Endodermal cell (in vitro differentiated cells): ENCODE data around the gene DYRK1B. TPM values are rescaled to one million over a fixed set of nuclear protein-coding genes. Genes with fewer than 3 reads are reported as not detected.
A peak's percentile ranks its signal among the peaks of the same experiment; 100 is the strongest.

Source experiments
- DNase-seq: peaks from one replicate; pipeline ENCODE4 v3.0.0-alpha.2; 2017
- H3K27ac ChIP-seq: 2 replicates; pipeline ENCODE4 v1.5.1; 2013; ENCODE audit warnings: mild to moderate bottlenecking, low read depth, low read length, moderate library complexity
- H3K27me3 ChIP-seq: 2 replicates; pipeline ENCODE4 v1.6.1; 2013; ENCODE audit warnings: mild to moderate bottlenecking, low read length, moderate library complexity; ENCODE audit not compliant: insufficient read depth, control insufficient read depth, poor library complexity, severe bottlenecking
- H3K36me3 ChIP-seq: 2 replicates; pipeline ENCODE4 v1.7.0; 2013; ENCODE audit warnings: mild to moderate bottlenecking, low read length, moderate library complexity; ENCODE audit not compliant: control insufficient read depth, insufficient read depth
- H3K4me1 ChIP-seq: one replicate; pipeline ENCODE4 v1.7.0; 2013; ENCODE audit warnings: low read length; ENCODE audit not compliant: control insufficient read depth, insufficient read depth
- H3K4me3 ChIP-seq: 2 replicates; pipeline ENCODE4 v1.5.1; 2013; ENCODE audit warnings: mild to moderate bottlenecking, low read length, moderate library complexity
- H3K9ac ChIP-seq: 2 replicates; pipeline ENCODE4 v1.6.1; 2013; ENCODE audit warnings: mild to moderate bottlenecking, low read length, moderate library complexity; ENCODE audit not compliant: poor library complexity, severe bottlenecking; ENCODE audit errors: extremely low read depth
- H3K9me3 ChIP-seq: 2 replicates; pipeline ENCODE4 v1.6.1; 2013; ENCODE audit warnings: mild to moderate bottlenecking, low read length, moderate library complexity; ENCODE audit not compliant: control insufficient read depth
- H3K27ac Mint-ChIP-seq: 2 replicates; pipeline ENCODE4 v1.8.0; 2020; ENCODE audit warnings: mixed read lengths
- H3K27me3 Mint-ChIP-seq: 2 replicates; pipeline ENCODE4 v1.8.0; 2021; ENCODE audit warnings: mild to moderate bottlenecking, mixed read lengths; ENCODE audit not compliant: insufficient read depth
- H3K36me3 Mint-ChIP-seq: 2 replicates; pipeline ENCODE4 v1.8.0; 2020; ENCODE audit warnings: low read depth, mixed read lengths
- H3K4me1 Mint-ChIP-seq: 2 replicates; pipeline ENCODE4 v1.8.0; 2020; ENCODE audit warnings: mixed read lengths
- H3K4me3 Mint-ChIP-seq: 2 replicates; pipeline ENCODE4 v1.8.0; 2020; ENCODE audit warnings: mild to moderate bottlenecking, moderate library complexity, mixed read lengths
- H3K9me3 Mint-ChIP-seq: 2 replicates; pipeline ENCODE4 v1.8.0; 2020; ENCODE audit warnings: mild to moderate bottlenecking, mixed read lengths
- WGBS, 2 experiments: methylation state at CpG; one replicate each; pipeline versions ENCODE4 v1.1.5 to v1.1.7; 2013; ENCODE audit warnings: missing lambda C conversion rate in 2 of 2, mixed read lengths in 1 of 2; ENCODE audit not compliant: insufficient coverage in 1 of 2, insufficient read length in 1 of 2; 5-methylcytosine and 5-hydroxymethylcytosine counted together
- total RNA-seq, 2 donors: library from RNA; stranded (reverse); fragmentation: NEBNext Ultra II Directional in 1 of 2; extraction: Animal tissue kit (Norgen Biotek cat#: 25700) in 1 of 2; gene quantifications; 2 replicates in 1 of 2; 3 replicates in 1 of 2; pipeline ENCODE4 v1.2.1, GENCODE V29; 2021
- TF ChIP-seq, protein P1 (sequence below): fragments of 200-600 bp; sonication (generic); conservative IDR thresholded peaks from 2 replicates; pipeline ENCODE4 v1.5.0; 2021; ENCODE audit warnings: antibody characterized with exemption, mild to moderate bottlenecking

Gene DYRK1B
- total RNA-seq, 2 donors from 2014 or later, result 21.8 to 37.7 TPM

DNA sequence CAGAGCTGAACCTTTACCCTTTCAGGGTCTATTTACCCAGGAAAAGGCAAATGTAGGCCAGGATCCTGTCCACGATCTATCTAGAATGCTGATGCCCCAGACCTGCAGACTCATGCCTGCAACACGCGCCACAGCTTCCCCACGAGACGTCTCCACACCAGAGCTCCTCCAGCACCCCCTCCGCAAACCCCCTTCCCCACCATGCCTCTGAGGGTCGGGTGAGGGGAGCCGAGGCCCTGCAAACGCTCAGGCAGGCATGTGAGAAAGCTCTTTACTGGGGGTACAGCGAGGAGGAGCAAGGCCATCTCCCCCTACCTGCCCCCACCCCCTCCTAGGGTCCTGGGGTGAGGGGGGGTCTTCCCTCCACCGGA, 8.9 kb downstream of the DYRK1B start:
- no peak for DNase-seq
- H3K9ac ChIP-seq, result no peak overlapping the region
- H3K27ac Mint-ChIP-seq, result peak overlapping the region; percentile 85

DNA sequence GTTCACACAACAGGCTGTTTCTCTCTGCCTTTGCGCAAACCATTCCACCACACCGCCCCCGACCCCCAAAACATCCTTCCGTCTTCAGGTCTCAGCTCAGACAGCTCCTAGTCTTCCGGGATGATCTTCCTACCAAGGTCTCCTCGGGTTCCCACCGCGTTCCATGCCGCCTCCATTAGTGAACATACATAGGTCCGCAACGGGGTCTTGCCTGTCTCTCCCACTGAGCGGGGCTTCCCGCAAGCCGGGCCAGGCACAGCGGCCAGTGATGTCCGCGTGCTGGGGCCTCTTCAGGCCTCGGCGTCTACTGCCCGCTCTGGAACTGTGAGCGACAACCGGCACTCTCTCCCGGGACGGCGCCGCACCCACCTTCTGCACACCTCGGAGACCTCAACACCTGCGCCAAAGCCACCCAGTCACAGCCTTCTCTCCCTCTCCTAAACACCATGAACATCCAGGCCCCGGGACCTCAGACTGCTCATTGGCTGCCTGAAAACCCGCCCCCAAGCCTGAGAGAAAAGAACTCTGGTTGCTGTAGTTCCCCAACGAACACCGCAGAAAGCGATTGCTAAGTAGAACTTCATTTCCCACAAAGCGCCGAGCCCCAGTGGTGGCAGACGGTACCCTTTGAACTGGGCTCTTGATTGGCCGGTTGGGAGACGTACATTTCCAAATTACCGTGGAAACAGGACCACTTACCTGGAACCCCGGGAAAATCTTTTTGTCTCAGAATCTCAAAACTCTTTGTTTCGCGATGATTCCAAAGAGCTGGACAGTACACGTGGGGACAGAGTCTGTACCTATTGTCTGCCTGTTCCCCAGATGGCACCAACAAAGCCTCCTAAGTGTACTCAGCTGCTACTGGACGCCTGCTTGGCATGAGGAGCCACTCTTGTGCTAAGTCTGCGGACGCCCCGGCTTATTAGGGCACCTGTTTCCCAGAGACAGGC, 9.5 kb downstream of the DYRK1B start:
- WGBS, 2 experiments, result 45 to 51% methylated on average over 29 to 47 of the region's 47 CpGs
- no peak overlapping the region for H3K9ac ChIP-seq
- Mint-ChIP-seq H3K9me3 (no peaks in the 10 kb centered on the region), H3K4me3 (no peak overlapping the region), H3K27me3 (no peaks in the 10 kb centered on the region), H3K4me1 (no peaks in the 10 kb centered on the region), H3K27ac (peak overlapping the region; percentile 85), H3K36me3 (peaks cover 25% of the 10 kb centered on the region)
- peak overlapping the region; percentile 82 for H3K4me3 ChIP-seq
- no peaks in the 10 kb centered on the region for H3K27me3 ChIP-seq
- peak overlapping the region; percentile 78 for H3K27ac ChIP-seq
- no peaks in the 10 kb centered on the region for H3K4me1 ChIP-seq
- peaks cover 4% of the 10 kb centered on the region for H3K9me3 ChIP-seq
- peaks cover 27% of the 10 kb centered on the region for H3K36me3 ChIP-seq
- TF ChIP-seq, protein P1, sequence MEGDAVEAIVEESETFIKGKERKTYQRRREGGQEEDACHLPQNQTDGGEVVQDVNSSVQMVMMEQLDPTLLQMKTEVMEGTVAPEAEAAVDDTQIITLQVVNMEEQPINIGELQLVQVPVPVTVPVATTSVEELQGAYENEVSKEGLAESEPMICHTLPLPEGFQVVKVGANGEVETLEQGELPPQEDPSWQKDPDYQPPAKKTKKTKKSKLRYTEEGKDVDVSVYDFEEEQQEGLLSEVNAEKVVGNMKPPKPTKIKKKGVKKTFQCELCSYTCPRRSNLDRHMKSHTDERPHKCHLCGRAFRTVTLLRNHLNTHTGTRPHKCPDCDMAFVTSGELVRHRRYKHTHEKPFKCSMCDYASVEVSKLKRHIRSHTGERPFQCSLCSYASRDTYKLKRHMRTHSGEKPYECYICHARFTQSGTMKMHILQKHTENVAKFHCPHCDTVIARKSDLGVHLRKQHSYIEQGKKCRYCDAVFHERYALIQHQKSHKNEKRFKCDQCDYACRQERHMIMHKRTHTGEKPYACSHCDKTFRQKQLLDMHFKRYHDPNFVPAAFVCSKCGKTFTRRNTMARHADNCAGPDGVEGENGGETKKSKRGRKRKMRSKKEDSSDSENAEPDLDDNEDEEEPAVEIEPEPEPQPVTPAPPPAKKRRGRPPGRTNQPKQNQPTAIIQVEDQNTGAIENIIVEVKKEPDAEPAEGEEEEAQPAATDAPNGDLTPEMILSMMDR, result no peak
- DNase-seq, result peak; percentile 97

More for the DNA sequence above, 8.9 kb downstream of the DYRK1B start:
- peaks cover 32% of the 10 kb centered on the region for H3K36me3 Mint-ChIP-seq
- no peaks in the 10 kb centered on the region for H3K27me3 Mint-ChIP-seq
- H3K4me3 Mint-ChIP-seq, result no peak overlapping the region
- H3K27ac ChIP-seq, result peak overlapping the region; percentile 78
- no peak overlapping the region for H3K4me3 ChIP-seq
- no peaks in the 10 kb centered on the region for H3K9me3 Mint-ChIP-seq
- H3K4me1 Mint-ChIP-seq, result no peaks in the 10 kb centered on the region
- H3K27me3 ChIP-seq, result no peaks in the 10 kb centered on the region
- peaks cover 4% of the 10 kb centered on the region for H3K9me3 ChIP-seq
- TF ChIP-seq, protein P1, result no peak
- 95 to 96% methylated on average over 5 to 7 of the region's 11 CpGs for WGBS, 2 experiments
- no peaks in the 10 kb centered on the region for H3K4me1 ChIP-seq
- H3K36me3 ChIP-seq, result peaks cover 33% of the 10 kb centered on the region

DNA sequence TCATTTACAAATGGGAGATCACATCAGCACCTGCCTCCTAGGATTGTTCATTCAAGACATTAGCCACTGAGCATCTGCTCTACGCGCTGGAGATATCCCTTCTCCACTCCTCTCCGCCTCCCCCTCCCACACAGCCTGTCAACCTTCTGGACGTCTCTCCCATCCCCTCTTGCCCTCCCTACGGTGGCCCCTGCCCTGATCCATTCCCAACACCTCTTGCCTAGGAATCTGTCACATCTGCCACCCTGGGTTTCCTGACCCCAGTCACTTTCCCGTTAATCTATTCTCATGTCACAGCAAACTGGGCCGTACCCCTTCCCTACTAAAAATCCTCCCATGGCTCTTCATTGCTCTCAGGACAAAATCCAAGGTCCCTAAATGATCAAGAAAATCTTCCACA, 10.3 kb downstream of the DYRK1B start:
- 72 to 79% methylated on average over 7 of the region's 7 CpGs for WGBS, 2 experiments
- H3K4me1 ChIP-seq, result no peaks in the 10 kb centered on the region
- TF ChIP-seq, protein P1, result no peak
- no peaks in the 10 kb centered on the region for H3K27me3 ChIP-seq
- no peak for DNase-seq
- Mint-ChIP-seq H3K4me3 (no peak overlapping the region), H3K27ac (no peak overlapping the region), H3K9me3 (no peaks in the 10 kb centered on the region), H3K4me1 (no peaks in the 10 kb centered on the region), H3K27me3 (no peaks in the 10 kb centered on the region), H3K36me3 (peaks cover 18% of the 10 kb centered on the region)
- H3K27ac ChIP-seq, result no peak overlapping the region
- H3K9ac ChIP-seq, result no peak overlapping the region
- H3K4me3 ChIP-seq, result peak overlapping the region; percentile 82
- H3K9me3 ChIP-seq, result peaks cover 4% of the 10 kb centered on the region
- H3K36me3 ChIP-seq, result peaks cover 20% of the 10 kb centered on the region
